Hematopoietic multipotent progenitor cell treated with erythropoietin and hydrocortisone succinate and interleukin-3 and kit ligand, for 17 days (in vitro differentiated cells): Measurements from ENCODE around the gene ACTR3.

Experiments used
- DNase-seq: peaks from one replicate; pipeline ENCODE4 v3.0.0-alpha.2; 2015; ENCODE audit warnings: low spot score

Gene ACTR3

DNA sequence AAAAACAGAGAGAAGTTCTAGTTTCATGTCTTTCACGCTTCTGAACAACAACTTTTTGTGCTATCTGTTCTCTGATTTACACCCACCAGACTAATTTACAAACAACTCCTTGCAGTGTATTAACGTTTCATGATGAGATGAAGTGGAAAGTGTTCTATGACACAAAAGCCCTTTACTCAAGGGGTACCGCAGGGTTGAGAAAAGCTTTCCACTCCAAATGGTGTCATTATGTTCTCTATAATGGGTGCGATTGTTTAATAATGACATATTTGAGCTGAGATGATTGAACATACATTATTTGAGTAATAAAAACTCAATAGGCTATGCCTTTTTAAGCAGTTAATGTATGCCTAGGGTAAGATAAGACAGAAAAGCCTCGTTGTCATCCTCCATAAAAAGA is 76.3 kb downstream of the ACTR3 start:
- DNase-seq: no peak

GRCh38 chr2:113966832-113967231 is 76.9 kb downstream of the ACTR3 start:
- no peak for DNase-seq

DNA sequence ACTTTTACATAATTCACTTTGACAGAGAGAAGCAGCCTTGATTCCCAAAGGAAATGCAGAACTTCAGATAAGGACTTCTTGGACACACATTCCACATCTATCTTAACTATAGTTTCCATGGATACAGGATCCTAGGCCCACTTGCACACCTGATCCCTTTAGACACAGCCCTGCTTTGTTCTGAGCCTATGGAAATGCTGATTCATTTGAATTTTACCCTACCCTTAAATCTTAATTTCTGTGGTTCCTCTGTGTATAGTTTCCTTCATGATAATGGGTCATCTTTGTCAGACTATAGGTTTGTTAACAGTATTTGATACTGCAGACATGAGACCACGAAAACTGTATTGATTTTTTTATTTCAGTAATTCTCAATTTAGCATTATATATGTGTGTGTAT is 77.4 kb downstream of the ACTR3 start:
- no peak for DNase-seq

GRCh38 chr2:113972766-113973165 is 82.9 kb downstream of the ACTR3 start:
- DNase-seq: no peak

DNA sequence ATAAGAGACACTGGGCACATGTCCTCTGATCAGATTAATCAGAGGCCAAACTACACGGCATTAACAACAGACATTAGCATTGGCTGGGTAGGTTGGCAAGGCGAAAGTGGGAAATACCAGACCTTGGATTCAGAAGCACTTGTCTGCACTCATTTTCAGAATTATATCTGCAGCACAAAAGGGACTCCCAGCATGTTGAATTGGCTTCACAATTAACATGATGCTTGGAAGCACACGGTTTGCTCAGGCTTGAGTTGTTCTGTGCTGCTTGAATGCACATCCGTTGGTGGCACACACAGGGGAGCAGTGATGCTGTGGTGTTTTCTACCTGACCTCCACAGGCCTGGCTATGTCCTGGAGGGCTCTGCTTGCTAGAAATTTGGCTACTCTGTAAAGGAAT is 83.9 kb downstream of the ACTR3 start:
- no peak for DNase-seq

GRCh38 chr2:113974727-113975126 is 84.8 kb downstream of the ACTR3 start:
- no peak for DNase-seq

GRCh38 chr2:113976277-113976928 is 86.5 kb downstream of the ACTR3 start:
- DNase-seq: no peak

- no peak for DNase-seq
Observed at GRCh38 chr2:113977060-113977659, 87.3 kb downstream of the ACTR3 start.

DNA sequence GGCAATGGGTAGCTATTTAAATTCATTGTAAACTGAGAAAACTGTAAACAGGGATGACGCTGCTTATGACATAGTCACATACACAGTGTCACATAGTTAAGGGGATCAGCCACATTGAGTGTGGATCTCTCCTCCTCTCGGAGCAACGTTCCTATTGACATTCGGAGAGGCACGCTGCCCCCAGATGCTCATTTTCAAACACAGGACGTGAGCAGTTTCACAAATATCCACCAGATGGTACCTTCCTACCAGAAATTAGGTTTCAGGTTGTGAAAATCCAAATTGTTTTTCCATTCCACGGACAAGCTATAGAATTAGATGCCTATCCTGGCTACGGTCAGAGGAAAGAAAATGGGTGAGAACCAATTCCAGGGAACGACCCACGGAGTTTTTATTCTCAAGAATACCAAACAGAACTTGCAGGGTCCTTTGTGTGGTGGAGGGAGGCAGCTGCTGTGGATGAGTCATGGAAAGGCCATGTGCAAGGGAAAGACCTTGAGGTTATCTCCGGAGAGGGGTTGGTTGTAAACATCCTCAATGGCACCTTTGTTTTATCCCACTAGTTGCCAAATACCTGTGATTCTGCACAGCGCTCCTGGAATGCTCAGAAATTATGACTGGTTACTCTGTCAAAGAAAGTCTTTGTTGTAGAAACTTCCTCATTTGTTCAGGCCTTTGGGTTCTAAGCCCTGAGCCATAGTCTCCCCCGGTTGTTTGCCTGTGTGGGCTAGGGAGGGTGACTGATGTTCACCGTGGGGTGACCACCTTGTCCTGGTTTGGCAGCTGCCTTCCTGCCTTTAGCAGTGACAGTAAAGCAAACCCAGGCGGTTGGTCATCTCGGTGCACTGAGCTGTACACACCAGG is 88.0 kb downstream of the ACTR3 start:
- no peak for DNase-seq

GRCh38 chr2:113978524-113979190 is 88.8 kb downstream of the ACTR3 start:
- DNase-seq: no peak

GRCh38 chr2:113979191-113980128 is 89.6 kb downstream of the ACTR3 start:
- DNase-seq: peak; percentile 82

DNA sequence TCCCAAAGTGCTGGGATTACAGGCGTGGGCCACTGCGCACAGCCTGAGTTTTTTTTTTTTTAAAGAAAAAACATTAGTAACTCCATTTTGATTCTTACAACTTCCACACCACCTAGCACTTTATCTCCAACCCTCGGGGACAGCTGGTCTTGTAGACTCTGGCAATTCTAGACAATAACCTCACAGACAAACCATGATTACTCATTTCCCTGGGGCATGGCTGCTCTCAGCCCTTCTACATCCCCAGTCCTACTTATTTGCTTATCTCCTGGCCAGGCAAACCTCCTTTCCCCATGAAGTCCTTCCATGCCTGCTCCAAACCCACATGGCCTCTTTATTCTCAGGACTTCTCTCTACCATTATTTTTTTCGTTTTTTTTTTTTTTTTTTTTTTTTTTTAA is 91.1 kb downstream of the ACTR3 start:
- DNase-seq: no peak

GRCh38 chr2:113981404-113982134 is 91.7 kb downstream of the ACTR3 start:
- DNase-seq: no peak

DNA sequence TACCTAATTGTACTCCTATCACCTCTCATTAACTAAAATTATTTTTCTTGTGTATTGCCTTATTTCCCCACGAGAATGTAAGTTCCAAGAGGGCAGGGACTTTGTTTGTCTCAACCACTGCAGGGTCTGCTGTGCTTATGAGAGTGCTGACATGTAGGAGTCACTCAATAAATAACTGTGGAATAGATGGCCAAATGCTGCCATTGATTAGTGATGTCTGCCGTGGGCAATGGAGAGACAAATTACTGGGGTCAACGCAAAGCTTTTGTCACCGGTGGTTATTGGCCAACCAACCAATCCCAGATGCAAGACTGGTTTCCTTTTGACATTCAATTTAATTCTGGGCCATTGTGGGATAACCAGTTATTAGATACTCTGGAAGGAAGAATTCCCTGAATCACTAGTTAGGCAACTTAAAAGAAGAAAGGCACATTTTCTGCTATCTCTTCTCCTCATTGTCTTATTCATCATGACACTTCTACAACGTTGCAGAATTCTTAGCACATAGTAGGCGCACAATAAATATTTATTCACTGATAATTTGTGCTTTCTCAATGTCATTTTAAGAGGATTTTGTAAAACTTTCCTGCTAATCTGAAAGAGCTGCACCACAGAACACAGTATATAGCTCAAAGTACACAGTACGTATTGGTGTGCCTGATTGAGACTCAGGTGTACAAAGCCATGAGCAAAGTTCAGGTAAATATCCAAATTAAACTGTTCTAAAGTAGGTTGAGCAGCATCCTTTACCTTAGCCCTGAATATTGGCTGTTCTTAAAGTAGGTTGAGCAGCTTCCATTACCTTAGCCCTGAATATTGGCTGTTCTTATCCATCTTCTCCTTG is 95.9 kb downstream of the ACTR3 start:
- no peak for DNase-seq

- DNase-seq: no peak
Observed at GRCh38 chr2:113986762-113987290, 96.9 kb downstream of the ACTR3 start.

DNA sequence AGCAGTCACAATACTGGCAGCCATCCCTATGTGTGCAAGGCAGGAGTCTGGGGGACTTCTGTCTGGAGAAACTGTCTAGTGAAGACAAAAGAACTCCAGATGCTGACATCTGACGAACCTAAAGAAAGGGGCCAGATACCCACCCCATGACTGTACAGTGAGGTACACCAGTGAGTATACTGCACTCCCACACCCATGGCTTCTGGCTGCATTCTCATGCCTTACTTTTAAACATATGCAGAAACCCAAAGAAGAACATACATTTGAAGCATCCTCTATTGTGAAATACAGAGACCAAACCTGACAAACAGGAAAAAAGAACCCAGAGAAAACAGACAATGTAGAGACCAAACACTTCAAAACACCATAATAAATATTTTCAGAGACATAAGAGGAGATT is 102.2 kb downstream of the ACTR3 start:
- no peak for DNase-seq

DNA sequence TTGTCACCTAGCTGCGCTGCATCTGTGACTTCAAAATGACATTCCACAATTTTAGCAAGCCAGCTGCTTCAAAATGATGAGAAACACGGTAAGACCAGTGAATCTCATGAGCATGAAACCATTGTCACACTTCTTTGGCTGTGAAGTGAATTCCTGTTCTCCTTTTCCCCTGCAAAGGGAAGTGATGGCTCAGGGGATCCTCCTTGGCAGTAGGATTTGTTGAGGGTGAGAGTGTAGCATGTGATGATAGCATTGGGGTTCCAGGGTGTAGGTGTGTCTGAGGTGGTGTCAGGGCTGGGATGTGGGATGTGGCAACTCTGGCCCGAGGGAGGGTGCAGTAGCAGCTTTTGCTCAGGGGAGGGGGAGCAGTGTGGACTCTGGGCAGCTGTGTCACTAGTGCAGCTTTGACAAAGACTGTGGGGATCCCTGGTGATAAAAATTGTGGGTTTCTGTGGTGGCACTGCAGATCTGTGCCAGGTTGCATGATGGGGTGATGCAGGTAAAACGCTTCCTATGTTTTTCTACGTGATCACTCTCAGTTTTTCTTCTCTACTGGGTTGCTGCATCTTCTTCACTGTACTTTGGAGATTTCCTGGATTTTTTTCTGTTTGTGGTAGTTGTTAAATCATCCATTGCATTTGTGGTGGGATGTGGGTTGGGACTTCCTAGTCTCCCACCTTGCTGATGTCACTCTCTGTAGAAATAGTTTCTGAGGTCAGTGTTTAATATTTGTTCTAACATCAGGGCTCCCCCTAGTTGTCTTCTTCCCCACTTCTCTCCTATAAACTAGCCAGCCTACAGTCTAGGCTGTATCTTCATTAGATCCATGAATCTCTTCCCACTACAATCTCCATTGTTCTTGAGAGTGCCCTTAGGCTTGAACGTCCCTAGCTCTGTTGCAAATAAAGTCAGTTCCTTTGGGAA is 107.0 kb downstream of the ACTR3 start:
- DNase-seq: no peak

DNA sequence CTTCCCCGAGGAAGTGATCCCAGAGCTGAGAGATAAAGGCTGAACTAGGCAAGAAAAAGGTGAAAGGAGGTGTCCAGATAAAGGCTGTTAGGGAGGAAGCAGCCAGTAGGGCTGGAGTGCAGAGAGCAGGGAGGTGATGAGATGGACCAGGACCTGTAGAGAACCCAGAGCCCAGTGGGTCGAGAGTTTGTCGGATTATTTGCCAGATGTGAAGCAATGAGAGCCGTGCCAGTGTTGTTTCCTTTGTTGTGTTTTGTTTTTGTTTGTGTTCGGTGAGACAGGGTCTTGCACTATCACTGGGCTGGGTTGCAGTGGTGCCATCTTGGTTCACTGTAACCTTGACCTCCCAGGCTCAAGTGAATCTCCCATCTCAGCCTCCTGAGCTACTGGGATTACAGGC is 111.3 kb downstream of the ACTR3 start:
- DNase-seq: no peak

DNA sequence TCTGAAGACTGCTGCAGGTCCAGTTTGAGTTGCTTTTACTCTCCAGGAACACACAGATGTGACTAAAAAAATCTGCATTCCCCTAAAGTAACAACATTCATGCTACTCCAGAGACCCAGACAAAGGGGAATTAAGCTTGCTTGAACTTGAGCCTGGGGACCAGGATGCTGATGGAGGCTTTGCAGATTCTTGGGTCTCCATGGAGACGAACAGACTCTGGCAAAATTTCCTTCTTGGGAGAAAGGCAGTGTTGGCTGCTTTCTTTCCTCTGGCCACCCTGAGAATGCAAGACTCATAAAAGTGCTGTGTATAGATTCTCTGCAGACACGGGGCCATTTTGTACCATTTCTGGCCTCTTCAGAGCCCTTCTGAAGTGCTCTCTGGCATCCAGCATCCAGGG is 112.0 kb downstream of the ACTR3 start:
- DNase-seq: no peak
